ENCODE measurements around the gene FHIP1B.

- TF ChIP-seq CTCF (IDR thresholded peaks at IDR 0.05): no peak
- no peak for TF ChIP-seq POLR2A (IDR thresholded peaks at IDR 0.05)
Observed at GRCh38 chr11:6204706-6205105, 29.7 kb downstream of the FHIP1B start.
